VCaP (cell line): ENCODE results near the gene D2HGDH.

Experiments
- H3K27ac ChIP-seq: fragments of 450-650 bp; 2 replicates; pipeline ENCODE4 v1.5.1; 2017
- TF ChIP-seq, protein P1 (sequence below): fragments of 450-650 bp; conservative IDR thresholded peaks from 2 replicates; pipeline ENCODE4 v1.5.1; 2017; ENCODE audit warnings: mild to moderate bottlenecking, moderate library complexity

The D2HGDH gene

DNA sequence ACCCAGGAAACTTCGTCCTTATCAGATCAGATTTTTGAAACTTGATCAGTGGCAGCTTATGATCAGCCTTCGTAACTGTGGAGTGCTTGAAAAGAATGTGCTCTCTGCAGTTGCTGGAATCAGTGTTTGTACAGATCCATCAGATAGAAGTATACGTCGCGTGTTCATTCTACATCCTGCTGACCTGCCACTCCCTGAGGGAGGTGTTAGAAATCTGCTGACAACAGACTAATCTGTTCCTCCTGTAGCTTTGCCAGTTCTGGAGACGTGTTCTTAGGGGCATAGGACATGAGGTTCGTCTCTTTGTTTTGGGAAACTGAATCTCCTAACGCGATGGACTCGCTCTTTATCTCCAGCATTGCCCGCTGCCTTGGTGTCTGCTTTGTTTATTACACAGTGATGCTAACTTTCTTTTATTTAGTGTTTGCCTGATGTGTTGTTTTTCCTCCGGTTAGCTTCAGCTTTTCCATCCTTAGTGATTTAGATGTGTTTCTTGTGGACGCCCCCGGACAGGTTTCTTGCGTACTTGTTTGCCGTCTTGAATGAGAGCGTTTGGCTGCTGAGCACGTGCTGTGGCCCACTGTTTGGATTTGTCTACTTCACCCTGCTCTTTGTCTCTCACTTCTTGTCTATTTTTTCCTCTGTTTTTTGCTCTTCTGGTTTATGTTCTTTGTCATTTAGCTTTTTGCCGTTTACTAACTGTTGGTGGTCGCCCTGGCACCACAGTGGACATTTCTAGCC is 24.8 kb downstream of the D2HGDH start:
- H3K27ac ChIP-seq: peak overlapping the region; percentile 84
- TF ChIP-seq, protein P1, sequence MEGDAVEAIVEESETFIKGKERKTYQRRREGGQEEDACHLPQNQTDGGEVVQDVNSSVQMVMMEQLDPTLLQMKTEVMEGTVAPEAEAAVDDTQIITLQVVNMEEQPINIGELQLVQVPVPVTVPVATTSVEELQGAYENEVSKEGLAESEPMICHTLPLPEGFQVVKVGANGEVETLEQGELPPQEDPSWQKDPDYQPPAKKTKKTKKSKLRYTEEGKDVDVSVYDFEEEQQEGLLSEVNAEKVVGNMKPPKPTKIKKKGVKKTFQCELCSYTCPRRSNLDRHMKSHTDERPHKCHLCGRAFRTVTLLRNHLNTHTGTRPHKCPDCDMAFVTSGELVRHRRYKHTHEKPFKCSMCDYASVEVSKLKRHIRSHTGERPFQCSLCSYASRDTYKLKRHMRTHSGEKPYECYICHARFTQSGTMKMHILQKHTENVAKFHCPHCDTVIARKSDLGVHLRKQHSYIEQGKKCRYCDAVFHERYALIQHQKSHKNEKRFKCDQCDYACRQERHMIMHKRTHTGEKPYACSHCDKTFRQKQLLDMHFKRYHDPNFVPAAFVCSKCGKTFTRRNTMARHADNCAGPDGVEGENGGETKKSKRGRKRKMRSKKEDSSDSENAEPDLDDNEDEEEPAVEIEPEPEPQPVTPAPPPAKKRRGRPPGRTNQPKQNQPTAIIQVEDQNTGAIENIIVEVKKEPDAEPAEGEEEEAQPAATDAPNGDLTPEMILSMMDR: no peak

DNA sequence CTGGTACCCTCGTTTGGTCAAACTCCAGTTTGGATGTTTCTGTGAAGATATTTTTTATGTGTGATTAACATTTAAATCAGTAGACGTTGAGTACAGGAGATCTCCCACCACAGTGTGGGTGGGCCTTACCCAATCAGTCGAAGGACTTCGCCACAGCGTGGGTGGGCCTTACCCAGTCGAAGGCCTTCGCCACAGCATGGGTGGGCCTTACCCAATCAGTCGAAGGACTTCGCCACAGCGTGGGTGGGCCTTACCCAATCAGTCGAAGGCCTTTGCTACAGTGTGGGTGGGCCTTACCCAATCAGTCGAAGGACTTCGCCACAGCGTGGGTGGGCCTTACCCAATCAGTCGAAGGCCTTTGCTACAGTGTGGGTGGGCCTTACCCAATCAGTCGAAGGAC is 25.5 kb downstream of the D2HGDH start:
- H3K27ac ChIP-seq: peak overlapping the region; percentile 84

DNA sequence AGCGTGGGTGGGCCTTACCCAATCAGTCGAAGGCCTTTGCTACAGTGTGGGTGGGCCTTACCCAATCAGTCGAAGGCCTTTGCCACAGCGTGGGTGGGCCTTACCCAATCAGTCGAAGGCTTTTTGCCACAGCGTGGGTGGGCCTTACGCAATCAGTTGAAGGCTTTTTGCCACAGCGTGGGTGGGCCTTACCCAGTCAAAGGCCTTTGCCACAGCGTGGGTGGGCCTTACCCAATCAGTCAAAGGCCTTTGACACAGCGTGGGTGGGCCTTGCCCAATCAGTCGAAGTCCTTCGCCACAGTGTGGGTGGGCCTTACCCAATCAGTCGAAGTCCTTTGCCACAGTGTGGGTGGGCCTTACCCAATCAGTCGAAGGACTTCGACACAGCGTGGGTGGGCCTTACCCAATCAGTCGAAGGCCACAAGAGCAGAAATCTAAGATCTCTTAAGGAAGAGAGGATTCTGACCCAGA is 25.9 kb downstream of the D2HGDH start:
- H3K27ac ChIP-seq: no peak overlapping the region
- TF ChIP-seq, protein P1: no peak

DNA sequence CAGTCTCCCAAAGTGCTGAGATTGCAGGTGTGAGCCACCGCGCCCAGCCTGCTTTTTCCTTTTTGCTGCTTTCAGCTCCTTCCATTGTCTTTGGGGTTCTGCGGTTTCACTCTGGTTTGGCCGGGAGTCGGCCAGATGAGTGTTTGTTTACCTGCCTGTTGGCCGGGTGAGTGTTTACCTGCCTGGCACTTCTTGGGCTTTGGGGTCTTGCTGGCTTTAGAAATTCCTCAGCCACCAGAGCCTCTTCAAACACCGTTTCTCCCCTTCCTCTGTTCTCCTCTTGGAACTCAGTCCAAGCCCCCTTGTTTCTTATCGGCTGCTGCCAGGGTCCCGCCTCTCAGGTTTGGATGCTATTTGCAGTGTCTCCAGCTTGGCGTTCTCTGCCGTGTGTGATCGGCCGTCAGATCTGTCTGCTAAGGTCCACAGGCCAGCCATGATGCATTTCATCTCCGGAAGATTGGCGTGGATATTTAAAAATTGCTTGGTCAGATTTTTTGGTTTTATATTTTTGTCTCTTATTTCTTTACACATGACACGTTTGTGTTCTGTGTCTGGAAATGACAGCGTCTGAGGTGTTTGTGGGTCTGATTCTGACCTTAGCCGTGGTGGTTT is 28.0 kb downstream of the D2HGDH start:
- TF ChIP-seq, protein P1: no peak
- peak overlapping the region; percentile 80 for H3K27ac ChIP-seq

DNA sequence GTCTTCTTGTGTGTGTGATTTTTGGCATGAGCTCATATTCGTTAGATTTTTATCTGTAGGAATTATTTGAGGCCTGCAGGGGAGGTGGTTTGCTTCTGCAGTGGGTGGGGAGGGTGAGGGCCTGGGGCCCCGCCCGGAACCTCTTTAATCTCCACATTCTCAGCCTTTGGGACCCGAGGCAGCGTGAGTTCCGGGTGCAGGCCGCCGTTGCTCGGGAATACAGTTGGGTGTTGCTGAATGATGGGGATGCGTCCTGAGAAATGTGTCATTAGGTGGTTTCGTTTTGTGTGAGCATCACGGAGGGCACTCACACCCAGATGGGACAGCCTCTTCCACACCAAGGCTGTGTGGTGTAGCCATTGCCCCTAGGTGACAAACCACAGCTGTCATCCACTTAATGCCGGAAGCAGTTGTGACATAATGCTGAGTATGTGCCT is 28.5 kb downstream of the D2HGDH start:
- peak overlapping the region; percentile 80 for H3K27ac ChIP-seq

GRCh38 chr2:241763551-241764274 is 29.3 kb downstream of the D2HGDH start:
- TF ChIP-seq, protein P1: no peak
- H3K27ac ChIP-seq: peak overlapping the region; percentile 80

More for the DNA sequence above, 28.5 kb downstream of the D2HGDH start:
- TF ChIP-seq, protein P1: no peak

DNA sequence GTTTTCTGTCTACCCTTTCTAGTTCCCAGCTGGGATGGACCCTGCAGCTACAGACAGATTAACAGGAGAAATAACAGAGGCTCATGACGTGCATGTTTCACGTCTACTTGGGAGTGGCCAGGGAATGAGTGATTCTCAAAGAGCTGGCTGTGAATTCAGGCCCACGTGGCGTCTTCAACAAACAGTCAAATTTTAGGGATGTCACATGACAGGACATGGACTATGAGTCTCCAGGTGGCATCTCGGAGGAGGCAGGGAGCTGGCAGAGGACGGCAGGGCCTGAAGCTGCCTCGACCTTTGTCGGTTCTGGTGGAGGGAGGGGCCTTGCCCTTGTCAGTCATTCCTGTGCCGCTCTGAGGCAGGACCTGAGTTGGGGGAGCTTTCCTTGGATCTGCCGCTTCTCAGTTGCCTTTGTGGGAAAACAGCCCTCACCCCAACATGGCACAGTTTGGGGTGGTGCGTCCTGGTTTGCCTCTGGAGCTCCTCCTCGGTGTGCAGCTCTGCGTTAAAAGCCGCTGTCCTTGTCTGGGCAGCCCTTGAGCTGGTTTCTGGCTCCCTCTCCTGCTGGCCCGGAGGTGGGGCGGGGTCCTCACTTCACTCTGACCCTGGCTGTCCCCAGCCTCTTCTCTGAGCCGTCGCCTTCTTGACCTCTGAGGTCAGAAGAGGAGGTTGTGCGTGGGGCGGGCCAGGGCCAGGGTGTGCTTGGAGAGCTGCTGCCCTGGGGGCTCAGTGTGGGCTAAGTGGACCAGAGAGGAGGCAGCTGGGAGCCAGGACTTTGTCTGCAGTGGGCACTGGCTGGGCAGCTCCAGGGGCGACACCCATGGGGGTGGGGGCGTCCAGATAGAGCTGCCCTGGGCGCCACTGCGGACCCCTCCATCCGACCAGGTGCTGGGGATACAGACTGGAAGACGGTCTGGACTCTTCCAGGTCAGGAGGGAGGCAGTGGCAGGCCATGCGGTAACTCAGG is 30.1 kb downstream of the D2HGDH start:
- peak overlapping the region; percentile 80; the same call in 1 of the 2 replicates for H3K27ac ChIP-seq
- TF ChIP-seq, protein P1: no peak
